GM18502 (cell line): ENCODE measurements around the gene UTS2B.

Experiments
- ATAC-seq: cut with Tn5 transposase; IDR thresholded peaks from one replicate; pipeline ENCODE4 v1.9.1; 2021; ENCODE audit warnings: mild to moderate bottlenecking; ENCODE audit not compliant: unreplicated experiment, poor library complexity

The UTS2B gene

DNA sequence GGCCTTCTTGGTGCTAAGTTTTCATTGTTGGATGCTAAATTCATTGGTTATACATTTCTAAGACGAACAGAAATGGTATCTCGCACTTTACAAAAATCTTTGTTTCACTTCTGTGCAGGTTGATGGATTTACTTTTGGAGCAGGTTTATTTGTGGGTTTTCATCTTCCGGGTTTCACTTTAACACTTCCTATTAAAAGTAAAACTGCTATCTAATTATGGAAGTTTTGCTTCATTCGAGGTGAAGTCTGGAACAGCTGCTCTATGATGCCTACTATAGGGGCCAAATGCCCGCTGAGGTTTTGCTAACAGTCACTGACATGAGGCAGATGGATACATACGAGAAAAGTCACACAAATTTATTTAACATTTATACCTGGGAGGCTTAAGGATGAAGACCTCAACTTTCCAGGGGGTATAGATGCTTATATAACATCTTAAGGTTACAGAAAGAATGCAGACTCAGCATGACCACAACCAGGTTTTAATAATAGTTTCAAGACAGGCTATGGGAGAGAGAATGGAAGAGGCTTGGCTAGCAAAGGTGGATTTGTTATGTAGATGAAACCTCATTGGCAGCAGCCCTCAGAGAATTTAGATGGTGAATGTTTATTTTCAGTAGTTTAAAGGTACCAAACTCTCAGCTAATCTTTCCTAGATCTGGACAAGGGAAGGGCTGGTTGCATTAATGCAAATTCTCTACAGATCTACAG, 77.1 kb downstream of the UTS2B start:
- peak; percentile 48 for ATAC-seq

- no peak for ATAC-seq
Observed at GRCh38 chr3:191246630-191247029, 83.7 kb downstream of the UTS2B start.

GRCh38 chr3:191246034-191246433, 84.3 kb downstream of the UTS2B start:
- ATAC-seq: peak; percentile 77

DNA sequence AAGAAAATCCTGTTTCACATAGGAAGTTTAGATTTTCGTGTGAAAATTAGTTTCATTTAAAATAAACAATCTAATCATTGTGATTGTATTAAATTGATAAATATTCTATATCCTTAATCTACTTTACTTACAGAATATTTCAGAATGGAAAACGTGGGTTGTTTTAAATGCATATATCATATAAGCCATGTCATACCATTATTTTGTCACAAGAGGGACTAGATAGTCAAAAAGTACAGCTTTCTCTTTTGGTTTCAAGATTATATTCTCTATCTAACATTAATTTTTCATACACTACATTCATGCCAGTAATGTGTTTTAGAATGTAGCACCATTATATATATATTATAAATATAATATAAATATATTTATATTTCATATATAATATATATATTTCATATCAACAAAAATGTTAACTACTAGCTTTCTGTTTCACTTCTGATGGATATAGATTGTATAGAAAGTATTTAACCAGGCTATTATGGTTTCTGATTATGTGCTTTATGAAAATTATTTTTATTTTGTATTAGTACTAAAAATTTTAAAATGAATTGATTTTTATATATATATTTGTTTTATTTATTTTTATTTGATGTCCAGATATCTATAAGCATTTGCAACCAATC, 86.0 kb downstream of the UTS2B start:
- peak; percentile 55 for ATAC-seq

GRCh38 chr3:191240486-191240885, 89.8 kb downstream of the UTS2B start:
- no peak for ATAC-seq

- no peak for ATAC-seq
Observed at GRCh38 chr3:191239407-191240031, 90.8 kb downstream of the UTS2B start.

DNA sequence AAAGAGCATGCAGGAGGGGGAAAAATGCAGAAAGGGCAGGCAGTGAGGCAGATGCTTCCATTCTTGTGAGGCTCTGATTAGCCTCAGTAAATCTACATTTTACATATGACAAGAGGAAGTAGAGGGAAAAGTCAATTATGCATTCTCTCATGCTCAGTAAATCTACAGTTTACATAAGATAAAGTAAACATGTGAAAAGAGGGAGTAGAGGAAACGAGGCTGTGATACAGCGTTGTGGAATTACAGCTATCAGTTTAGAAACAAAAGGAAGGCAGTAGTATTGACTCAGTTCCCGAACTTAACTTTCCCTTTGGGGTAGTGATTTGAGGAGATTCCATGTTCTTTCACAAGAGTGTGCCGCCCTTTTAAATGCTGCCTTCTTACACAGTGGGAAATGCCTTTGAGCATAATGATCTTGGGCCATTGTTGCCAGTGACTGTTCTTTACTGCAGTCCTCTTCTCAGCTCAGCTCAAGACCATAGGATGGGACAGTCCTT, 92.0 kb downstream of the UTS2B start:
- no peak for ATAC-seq

GRCh38 chr3:191237047-191237882, 93.1 kb downstream of the UTS2B start:
- no peak for ATAC-seq

DNA sequence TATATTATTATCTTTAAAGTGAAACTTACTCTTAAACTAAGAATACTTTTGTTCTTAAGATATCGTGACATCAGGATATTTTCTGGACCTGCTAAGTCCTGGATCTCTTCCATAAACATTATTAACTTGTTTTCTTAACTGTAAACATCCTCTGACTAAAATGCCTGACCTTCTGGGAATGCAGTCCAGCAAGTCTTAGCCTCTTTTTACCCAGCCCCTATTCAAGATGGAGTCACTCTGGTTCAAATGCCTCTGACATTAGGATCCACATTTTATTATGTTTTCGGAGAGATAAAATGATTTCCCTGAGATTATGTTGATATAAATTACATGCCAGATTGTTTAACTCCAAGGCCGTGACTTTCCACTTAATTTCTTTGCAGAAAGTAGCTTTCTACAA, 93.7 kb downstream of the UTS2B start:
- no peak for ATAC-seq

DNA sequence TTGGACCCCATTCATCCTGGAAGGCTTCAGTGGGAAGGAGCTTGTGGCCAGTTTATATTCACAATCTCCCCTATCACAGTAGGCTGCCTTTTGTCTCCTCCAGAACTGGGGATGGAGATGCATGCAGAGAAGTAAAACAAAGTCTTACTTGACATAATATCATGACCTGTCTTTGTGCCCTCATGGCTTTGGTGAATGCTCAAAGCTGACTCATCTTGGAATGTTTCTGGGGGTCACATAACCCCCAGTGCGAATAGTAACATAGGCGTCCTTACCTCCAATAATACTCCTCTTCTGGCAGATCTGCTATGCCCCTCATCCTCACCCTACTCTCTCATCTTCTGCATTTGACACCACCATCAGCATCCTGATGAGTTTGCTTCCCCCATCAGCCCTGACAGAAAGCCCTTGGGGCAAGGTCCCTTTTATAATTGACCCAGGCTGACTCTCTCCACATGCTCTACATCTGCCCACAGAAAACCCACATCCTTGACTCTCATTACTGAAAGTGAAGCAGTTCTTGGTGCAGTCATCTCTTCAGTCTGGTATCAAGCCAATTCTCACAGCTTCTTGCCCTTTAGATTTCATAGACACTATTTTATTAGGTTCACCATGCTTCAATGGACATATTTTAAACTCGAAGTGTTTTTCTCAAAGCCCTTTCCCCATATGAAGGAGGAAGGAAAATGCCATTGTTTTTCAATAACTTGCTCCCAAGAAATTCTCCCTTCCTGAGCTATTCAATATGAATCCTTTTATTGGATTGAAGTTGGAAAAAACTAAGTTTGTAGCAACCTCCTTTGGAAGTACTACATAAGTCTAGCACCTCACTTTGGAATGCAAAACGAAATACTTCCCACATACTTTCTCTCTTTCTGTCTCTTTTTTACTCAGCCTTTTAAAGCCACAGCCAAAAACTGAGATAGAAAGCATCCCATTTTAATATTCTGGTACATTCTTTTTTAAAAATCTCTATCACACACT, 94.7 kb downstream of the UTS2B start:
- ATAC-seq: peak; percentile 99

DNA sequence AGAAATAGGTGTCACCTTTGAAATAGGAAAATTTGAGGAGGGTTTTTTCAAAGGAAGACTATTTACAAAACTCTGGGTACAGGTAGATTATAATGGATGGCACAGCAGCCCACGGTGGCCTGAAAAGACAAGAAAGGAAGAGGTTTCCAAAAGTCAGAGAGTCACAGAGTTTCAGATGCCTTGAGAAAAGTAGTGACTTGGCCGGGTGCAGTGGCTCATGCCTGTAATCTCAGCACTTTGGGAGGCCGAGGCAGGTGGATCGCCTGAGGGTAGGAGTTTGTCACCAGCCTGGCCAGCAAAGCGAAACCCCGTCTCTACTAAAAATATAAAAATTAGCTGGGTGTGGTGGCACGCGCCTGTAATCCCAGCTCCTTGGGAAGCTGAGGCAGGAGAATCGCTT, 96.1 kb downstream of the UTS2B start:
- no peak for ATAC-seq

GRCh38 chr3:191227541-191227940, 102.8 kb downstream of the UTS2B start:
- no peak for ATAC-seq

- no peak for ATAC-seq
Observed at GRCh38 chr3:191221638-191222037, 108.7 kb downstream of the UTS2B start.

- no peak for ATAC-seq
Observed at GRCh38 chr3:191220908-191221307, 109.4 kb downstream of the UTS2B start.

DNA sequence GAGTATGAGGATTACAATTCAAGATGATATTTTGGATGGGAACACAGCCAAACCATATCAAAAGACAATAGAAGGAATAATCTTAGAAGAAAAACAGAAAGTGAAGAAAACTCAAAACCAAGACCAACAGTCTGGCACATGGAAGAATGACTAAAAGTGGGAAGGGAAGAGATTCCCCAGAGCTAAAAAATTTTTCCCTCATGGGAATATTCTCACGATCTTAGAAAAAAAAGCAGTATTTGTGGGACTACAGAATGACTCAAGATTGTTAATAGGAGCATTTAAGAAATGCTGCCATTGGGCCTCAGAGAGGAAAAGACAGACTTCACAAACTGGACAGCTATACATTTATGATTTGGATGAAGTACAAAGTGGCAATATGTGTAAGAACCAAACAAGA, 113.0 kb downstream of the UTS2B start:
- ATAC-seq: no peak
